ACC112 (cell line): Measurements from ENCODE around the gene KRTAP1-1.
"Not testable (repeated sequence)": the region's sequence is repeated elsewhere in the genome, so short reads cannot be mapped to it uniquely, and the experiment has no call there.

Source experiments
- H2AFZ ChIP-seq: fragments of 200-600 bp; sonication (generic); one replicate; pipeline ENCODE4 v1.6.0; 2017; ENCODE audit warnings: antibody characterized with exemption, low read length; ENCODE audit not compliant: unreplicated experiment
- H3K27ac ChIP-seq: fragments of 200-600 bp; sonication (generic); 2 replicates; pipeline ENCODE4 v1.5.1; 2014; ENCODE audit warnings: low read depth, mild to moderate bottlenecking, antibody characterized with exemption, low read length, moderate library complexity
- H3K27me3 ChIP-seq: fragments of 200-600 bp; sonication (generic); 2 replicates; pipeline ENCODE4 v1.6.1; 2014; ENCODE audit warnings: mild to moderate bottlenecking, antibody characterized with exemption, low read length, moderate library complexity, mixed read lengths; ENCODE audit not compliant: insufficient read depth
- H3K36me3 ChIP-seq: fragments of 200-600 bp; sonication (generic); 2 replicates; pipeline ENCODE4 v1.6.1; 2016; ENCODE audit warnings: mild to moderate bottlenecking, antibody characterized with exemption, low read length, moderate library complexity, mixed read lengths; ENCODE audit not compliant: insufficient read depth
- H3K4me1 ChIP-seq: fragments of 200-600 bp; sonication (generic); one replicate; pipeline ENCODE4 v1.6.1; 2016; ENCODE audit warnings: low read length, mixed read lengths; ENCODE audit not compliant: insufficient read depth, unreplicated experiment, control insufficient read depth
- H3K4me3 ChIP-seq: fragments of 200-600 bp; sonication (generic); 2 replicates; pipeline ENCODE4 v1.5.1; 2014; ENCODE audit warnings: mild to moderate bottlenecking, low read depth, low read length
- H3K79me2 ChIP-seq: fragments of 200-600 bp; sonication (generic); one replicate; pipeline ENCODE4 v1.6.0; 2016; ENCODE audit warnings: low read length; ENCODE audit not compliant: control insufficient read depth, unreplicated experiment, insufficient read depth

The KRTAP1-1 gene

DNA sequence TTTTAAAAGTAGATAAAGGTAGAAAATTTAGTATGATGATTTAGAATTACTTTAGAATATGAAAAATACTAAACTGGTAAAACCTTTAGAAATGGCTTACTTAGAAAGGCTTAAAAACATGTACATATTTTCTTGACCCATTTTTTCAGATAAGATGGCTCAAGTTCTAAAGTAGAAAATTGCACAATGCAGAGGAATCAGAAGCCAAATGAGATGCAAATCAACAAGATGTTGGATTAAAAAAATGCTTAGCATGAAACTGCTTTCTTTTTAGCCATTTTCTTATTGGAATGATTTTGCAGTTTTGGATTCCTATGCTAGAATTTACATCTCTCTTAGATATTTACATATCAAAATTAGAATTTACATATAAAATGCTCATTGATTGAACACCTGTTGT, 30.8 kb downstream of the KRTAP1-1 start:
- H3K4me1 ChIP-seq, result no peaks in the 10 kb centered on the region
- H3K36me3 ChIP-seq, result no peaks in the 10 kb centered on the region

DNA sequence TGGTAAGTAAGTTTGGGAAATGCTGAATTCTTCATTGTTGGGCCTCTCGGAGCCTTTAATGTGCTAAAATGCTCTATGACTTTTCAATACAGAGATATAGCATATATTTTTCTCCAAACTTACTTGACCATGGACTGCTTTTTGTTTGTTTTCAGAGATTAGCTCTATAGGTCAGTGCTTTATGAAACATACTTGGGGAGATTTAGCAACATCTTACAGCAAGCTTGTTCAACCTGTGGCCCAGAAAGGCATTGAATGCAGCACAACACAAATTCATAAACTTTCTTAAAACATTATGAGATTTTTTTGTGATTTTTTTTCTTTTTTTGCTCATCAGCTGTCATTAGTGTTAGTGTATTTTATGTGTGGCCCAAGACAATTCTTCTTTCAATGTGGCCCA, 31.3 kb downstream of the KRTAP1-1 start:
- Histone ChIP-seq H3K27ac (no peak overlapping the region), H3K79me2 (no peaks in the 10 kb centered on the region), H3K4me1 (no peaks in the 10 kb centered on the region), H3K4me3 (no peak overlapping the region), H2AFZ (no peak overlapping the region), H3K27me3 (no peaks in the 10 kb centered on the region), H3K36me3 (no peaks in the 10 kb centered on the region)

More for the DNA sequence above, 30.8 kb downstream of the KRTAP1-1 start:
- Histone ChIP-seq H3K27me3 (no peaks in the 10 kb centered on the region), H3K4me3 (no peak overlapping the region), H2AFZ (no peak overlapping the region), H3K79me2 (no peaks in the 10 kb centered on the region), H3K27ac (no peak overlapping the region)

DNA sequence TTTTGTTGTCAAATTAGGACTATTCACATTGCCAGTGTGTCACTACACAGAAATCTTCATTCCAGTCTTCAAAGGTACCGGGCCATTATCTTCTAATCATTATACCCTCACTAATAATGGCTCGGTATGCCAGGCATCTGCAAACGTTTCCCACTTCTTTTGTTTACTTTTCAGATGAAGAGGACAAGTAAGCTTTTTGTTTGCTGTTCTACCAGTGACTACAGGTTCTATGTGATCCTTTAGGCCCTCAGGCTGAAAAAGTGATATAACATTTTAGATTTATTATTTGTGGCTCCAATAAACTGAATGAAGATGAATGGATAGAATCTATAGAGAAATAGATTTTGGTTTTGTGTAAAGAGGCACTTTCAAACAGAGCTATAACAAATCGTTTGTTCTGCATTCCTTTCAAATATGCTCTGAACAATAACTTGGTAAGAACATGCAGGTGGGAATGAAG, 31.9 kb downstream of the KRTAP1-1 start:
- Histone ChIP-seq H3K27me3 (no peaks in the 10 kb centered on the region), H3K27ac (no peak overlapping the region), H3K36me3 (no peaks in the 10 kb centered on the region), H3K4me1 (no peaks in the 10 kb centered on the region), H2AFZ (no peak overlapping the region), H3K79me2 (no peaks in the 10 kb centered on the region), H3K4me3 (no peak overlapping the region)

DNA sequence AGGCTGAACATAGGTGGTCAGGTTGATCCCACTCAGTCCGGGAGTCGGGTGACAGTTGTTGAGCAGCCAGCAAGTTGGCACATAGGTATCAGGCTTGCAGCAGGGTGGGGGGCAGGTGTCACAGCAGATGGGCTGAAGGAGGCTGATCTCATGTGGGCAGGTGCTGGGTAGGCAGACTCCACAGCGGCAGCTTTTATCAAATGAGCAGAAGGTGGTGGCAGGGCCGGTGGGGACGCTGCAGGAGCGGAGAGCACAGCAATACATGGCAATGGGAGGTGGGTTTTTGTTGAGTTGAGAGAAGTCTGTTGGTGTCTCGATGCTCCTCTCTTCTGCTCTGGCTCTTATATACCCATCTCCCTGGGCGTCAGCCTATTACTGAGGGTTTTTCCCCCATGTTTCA, 32.4 kb downstream of the KRTAP1-1 start, which contains the start of gene KRTAP3-1:
KRTAP3-1 (minus strand) TSS at position 318 of the 400 bp plus-strand sequence; CDS start at position 264, 54 bp downstream.
- Histone ChIP-seq H3K27me3 (no peaks in the 10 kb centered on the region), H3K4me3 (no peak within 1 kb of the TSS), H3K27ac (no peak within 1 kb of the TSS), H2AFZ (no peak within 1 kb of the TSS), H3K4me1 (no peaks in the 10 kb centered on the region), H3K36me3 (no peaks in the 10 kb centered on the region), H3K79me2 (no peaks in the 10 kb centered on the region)

DNA sequence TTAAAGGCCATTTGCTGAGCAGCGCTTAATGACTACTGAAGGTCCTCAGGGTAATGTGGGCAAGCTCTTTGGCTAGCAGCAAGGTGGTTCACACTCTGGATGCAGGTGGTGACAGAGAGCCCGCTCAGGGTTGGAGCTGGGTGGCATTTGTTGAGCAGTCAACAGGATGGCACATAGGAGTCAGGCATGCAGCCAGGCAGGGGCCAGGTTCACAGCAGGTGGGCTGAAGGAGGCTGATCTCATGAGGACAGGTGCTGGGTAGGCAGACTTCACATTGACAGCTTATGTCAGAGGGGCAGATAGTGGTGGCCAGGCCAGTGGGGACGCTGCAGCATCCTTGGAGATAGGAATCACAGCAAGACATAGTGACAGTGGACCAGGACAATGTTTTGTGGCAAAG, 36.9 kb downstream of the KRTAP1-1 start:
- no peaks in the 10 kb centered on the region for H3K36me3 ChIP-seq
- peaks cover 11% of the 10 kb centered on the region for H3K4me1 ChIP-seq
- no peak overlapping the region for H3K4me3 ChIP-seq
- no peak overlapping the region for H2AFZ ChIP-seq
- H3K27ac ChIP-seq, result no peak overlapping the region
- H3K27me3 ChIP-seq, result no peaks in the 10 kb centered on the region
- no peaks in the 10 kb centered on the region for H3K79me2 ChIP-seq

DNA sequence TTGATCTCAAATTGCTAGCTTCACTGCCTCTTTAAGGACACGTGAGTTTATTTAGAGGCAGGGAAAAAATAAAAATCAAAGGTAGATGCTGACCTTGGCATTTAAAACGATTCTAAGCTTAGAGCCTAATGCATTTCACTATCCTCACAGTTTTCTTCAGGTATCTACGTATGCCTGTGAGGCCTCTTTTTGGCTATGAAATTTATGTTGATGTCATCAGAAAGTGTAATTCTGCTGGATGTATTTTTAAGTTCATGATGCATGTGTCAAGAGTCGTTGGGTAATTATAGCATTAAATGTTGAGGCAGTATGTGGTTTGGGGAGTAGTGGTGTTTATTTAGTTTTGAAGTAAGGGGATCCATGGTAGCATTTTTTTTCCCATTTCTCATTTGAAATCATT, 37.3 kb downstream of the KRTAP1-1 start:
- no peak overlapping the region for H2AFZ ChIP-seq
- H3K27me3 ChIP-seq, result no peaks in the 10 kb centered on the region
- no peak overlapping the region for H3K27ac ChIP-seq
- H3K4me3 ChIP-seq, result no peak overlapping the region
- H3K4me1 ChIP-seq, result peaks cover 11% of the 10 kb centered on the region
- H3K36me3 ChIP-seq, result no peaks in the 10 kb centered on the region
- H3K79me2 ChIP-seq, result no peaks in the 10 kb centered on the region

DNA sequence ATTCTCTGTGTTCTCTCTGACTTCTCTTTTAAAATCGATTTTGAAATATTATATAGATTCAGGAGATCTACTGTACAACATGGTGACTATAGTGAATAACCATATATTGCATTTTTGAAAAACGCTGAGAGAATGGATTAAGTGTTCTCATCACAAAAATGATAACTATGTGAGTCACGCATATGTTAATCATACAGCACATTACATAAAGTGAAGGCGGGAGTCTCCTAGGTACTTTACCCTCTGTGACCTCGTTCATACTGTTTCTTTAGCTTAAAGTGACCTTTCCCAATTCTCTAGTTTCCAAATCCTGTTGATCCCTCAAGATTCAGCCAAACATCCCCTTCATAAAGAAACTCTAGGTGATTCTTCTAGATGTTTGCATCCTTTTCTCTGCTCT, 38.4 kb downstream of the KRTAP1-1 start:
- peak overlapping the region; percentile 43; the same call in 1 of the 2 replicates for H3K27ac ChIP-seq
- H3K36me3 ChIP-seq, result no peaks in the 10 kb centered on the region
- peaks cover 11% of the 10 kb centered on the region for H3K4me1 ChIP-seq
- H3K79me2 ChIP-seq, result no peaks in the 10 kb centered on the region
- H3K27me3 ChIP-seq, result no peaks in the 10 kb centered on the region
- H2AFZ ChIP-seq, result no peak overlapping the region
- H3K4me3 ChIP-seq, result no peak overlapping the region

DNA sequence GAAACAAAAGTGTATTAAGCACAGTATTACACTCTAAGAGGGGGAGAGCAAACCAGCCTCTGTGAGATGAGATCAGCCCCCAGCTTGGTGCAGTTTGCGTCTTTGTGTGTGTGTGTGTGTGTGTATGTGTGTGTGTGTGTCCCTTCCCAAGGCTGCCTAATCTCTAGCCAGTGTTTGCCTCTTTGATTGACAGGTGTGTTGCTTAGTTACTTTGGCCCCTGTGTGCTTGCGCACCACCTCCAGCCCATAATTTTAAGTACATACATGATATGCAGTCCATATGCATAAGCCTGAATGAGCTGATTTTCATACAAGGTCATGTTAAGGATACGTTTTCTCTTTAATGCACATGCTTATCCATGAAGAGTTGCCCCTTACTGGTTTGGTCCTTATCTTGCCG, 39.5 kb downstream of the KRTAP1-1 start:
- no peak overlapping the region for H3K4me3 ChIP-seq
- H3K79me2 ChIP-seq, result no peaks in the 10 kb centered on the region
- no peak overlapping the region for H2AFZ ChIP-seq
- no peak overlapping the region for H3K27ac ChIP-seq
- H3K4me1 ChIP-seq, result peaks cover 11% of the 10 kb centered on the region
- no peaks in the 10 kb centered on the region for H3K27me3 ChIP-seq
- no peaks in the 10 kb centered on the region for H3K36me3 ChIP-seq

DNA sequence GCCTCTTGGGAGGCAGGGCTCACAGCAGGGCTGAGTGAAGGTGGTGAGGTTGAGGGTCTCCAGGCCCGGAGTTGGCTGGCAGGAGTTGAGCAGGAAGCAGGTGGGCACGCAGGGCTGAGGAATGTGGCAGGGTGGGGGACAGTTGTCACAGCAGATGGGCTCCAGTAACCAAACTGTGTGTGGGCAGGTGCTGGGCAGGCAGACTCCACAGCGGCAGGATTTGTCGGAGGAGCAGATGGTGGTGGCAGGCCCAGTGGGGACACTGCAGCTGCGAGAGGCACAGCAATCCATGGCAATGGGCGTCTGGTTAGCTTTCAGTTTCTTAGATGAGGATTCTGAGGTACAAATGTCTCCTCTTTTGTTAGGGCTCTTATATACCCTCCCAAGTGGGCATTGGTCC, 41.7 kb downstream of the KRTAP1-1 start, which contains the start of gene KRTAP3-2:
KRTAP3-2 (minus strand) TSS at position 344 of the 400 bp plus-strand sequence; CDS start at position 291, 53 bp downstream.
- H3K36me3 ChIP-seq, H2AFZ ChIP-seq, H3K27ac ChIP-seq, H3K4me3 ChIP-seq, H3K27me3 ChIP-seq, H3K79me2 ChIP-seq: not testable (repeated sequence)
- peaks cover 11% of the 10 kb centered on the region for H3K4me1 ChIP-seq

DNA sequence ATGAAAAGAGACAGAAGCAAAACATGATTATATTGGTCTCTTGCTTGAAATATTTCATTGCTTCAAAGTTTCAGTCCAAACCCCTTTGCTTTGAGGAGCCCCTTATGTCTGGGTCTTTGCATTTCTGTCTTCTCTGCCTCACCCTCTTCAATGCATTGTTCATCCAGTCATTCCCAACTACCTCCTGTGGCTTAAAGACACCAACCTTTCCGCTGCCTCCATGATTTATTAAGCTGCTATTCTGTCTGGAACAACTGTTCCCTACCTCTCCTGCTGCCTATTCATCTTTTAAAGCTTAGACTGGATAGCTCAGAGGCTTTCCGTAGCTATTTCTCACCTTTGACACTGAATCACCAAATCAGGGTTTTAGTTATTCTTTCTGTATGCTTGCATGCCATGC, 43.9 kb downstream of the KRTAP1-1 start:
- Histone ChIP-seq H3K4me1 (peaks cover 2% of the 10 kb centered on the region), H3K27me3 (no peaks in the 10 kb centered on the region), H3K27ac (no peak overlapping the region), H3K79me2 (no peaks in the 10 kb centered on the region), H3K36me3 (no peaks in the 10 kb centered on the region), H2AFZ (no peak overlapping the region), H3K4me3 (no peak overlapping the region)

DNA sequence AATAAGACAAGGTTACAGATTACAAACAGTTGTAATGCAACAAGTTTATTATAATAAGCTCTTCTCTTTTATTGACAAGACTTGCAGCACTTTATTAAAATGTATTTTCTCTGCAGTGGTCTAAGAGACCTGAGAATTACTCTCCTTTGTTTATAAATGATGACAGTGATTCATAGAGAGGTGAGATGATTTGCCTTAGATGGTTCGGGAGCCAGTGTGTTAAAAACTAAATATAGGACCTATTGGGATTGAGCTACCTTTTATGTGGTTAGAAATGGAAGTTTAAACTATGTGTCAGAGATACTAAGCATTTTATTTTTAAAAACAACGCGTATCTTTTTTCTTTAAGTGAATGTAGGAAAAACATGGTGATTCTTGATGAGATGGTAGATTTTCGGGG, 44.4 kb downstream of the KRTAP1-1 start:
- no peaks in the 10 kb centered on the region for H3K36me3 ChIP-seq
- H3K79me2 ChIP-seq, result no peaks in the 10 kb centered on the region
- no peaks in the 10 kb centered on the region for H3K4me1 ChIP-seq
- H3K27ac ChIP-seq, result no peak overlapping the region
- no peaks in the 10 kb centered on the region for H3K27me3 ChIP-seq
- no peak overlapping the region for H2AFZ ChIP-seq
- H3K4me3 ChIP-seq, result no peak overlapping the region
